HepG2 (cell line): Measurements from ENCODE around the gene GRAMD1A. TPM values are rescaled to one million over a fixed set of nuclear protein-coding genes. Genes with fewer than 3 reads are reported as not detected.

ENCODE experiments used
- CREB1 ChIP-seq, 2 experiments: fragments of 450-650 bp in 1 of 2; IDR thresholded peaks; 2 replicates each; pipeline ENCODE4 v1.6.1; 2016 to 2017; ENCODE audit warnings: control low read depth in 1 of 2, mild to moderate bottlenecking in 1 of 2, missing compliant biosample characterization in 1 of 2, missing genetic modification characterization in 1 of 2
- ELF3 ChIP-seq: IDR thresholded peaks from 2 replicates; pipeline ENCODE4 v1.6.1; 2016; ENCODE audit warnings: missing genetic modification reagents, missing compliant biosample characterization
- FOXO1 ChIP-seq: sonication (generic); formaldehyde crosslinking; IDR thresholded peaks from 2 replicates; pipeline ENCODE4 v1.4.0; 2020; ENCODE audit warnings: missing genetic modification reagents
- GABPB1 ChIP-seq: IDR thresholded peaks from 2 replicates; pipeline ENCODE4 v1.6.1; 2016; ENCODE audit warnings: mild to moderate bottlenecking, missing genetic modification reagents, moderate library complexity, missing compliant biosample characterization
- HIVEP1 ChIP-seq: sonication (generic); formaldehyde crosslinking; IDR thresholded peaks from 2 replicates; pipeline ENCODE4 v1.4.0; 2020; ENCODE audit warnings: mild to moderate bottlenecking, missing genetic modification reagents
- JUNB ChIP-seq: sonication (generic); formaldehyde crosslinking; IDR thresholded peaks from 2 replicates; pipeline ENCODE4 v1.8.0; 2022; ENCODE audit warnings: missing genetic modification reagents, mild to moderate bottlenecking, borderline replicate concordance
- KDM5A ChIP-seq: fragments of 200-600 bp; sonication (generic); IDR thresholded peaks from 2 replicates; pipeline ENCODE4 v1.7.0; 2018; ENCODE audit warnings: antibody characterized with exemption, mild to moderate bottlenecking, low read length, borderline replicate concordance
- KDM5B ChIP-seq: sonication (generic); formaldehyde crosslinking; IDR thresholded peaks from 2 replicates; pipeline ENCODE4 v1.4.0; 2020; ENCODE audit warnings: missing genetic modification reagents, mild to moderate bottlenecking, borderline replicate concordance
- POLR2AphosphoS5 ChIP-seq: IDR thresholded peaks from 2 replicates; pipeline ENCODE4 v1.6.1; 2012; ENCODE audit warnings: low read depth, low read length
- SOX5 ChIP-seq: IDR thresholded peaks from 2 replicates; pipeline ENCODE4 v1.6.1; 2016; ENCODE audit warnings: borderline replicate concordance
- STAG1 ChIP-seq: sonication (generic); formaldehyde crosslinking; IDR thresholded peaks from 2 replicates; pipeline ENCODE4 v1.4.0; 2020; ENCODE audit warnings: missing genetic modification reagents
- ZBTB1 ChIP-seq: sonication (generic); formaldehyde crosslinking; IDR thresholded peaks from 2 replicates; pipeline ENCODE4 v1.4.0; 2020; ENCODE audit warnings: missing genetic modification reagents, borderline replicate concordance
- ZNF205 ChIP-seq: IDR thresholded peaks from 2 replicates; pipeline ENCODE4 v1.6.1; 2018; ENCODE audit warnings: missing biosample characterization, missing genetic modification reagents
- ZNF263 ChIP-seq: sonication (generic); formaldehyde crosslinking; IDR thresholded peaks from 2 replicates; pipeline ENCODE4 v1.4.0; 2020; ENCODE audit warnings: missing genetic modification reagents
- ZNF3 ChIP-seq: IDR thresholded peaks from 2 replicates; pipeline ENCODE4 v1.7.0; 2017; ENCODE audit warnings: inconsistent platforms
- ZNF589 ChIP-seq: sonication (generic); formaldehyde crosslinking; conservative IDR thresholded peaks from 2 replicates; pipeline ENCODE4 v1.8.0; 2022; ENCODE audit warnings: mild to moderate bottlenecking, moderate library complexity, missing genetic modification reagents
- ZNF614 ChIP-seq: IDR thresholded peaks from 2 replicates; pipeline ENCODE4 v1.6.1; 2018; ENCODE audit warnings: missing biosample characterization, missing genetic modification reagents, inconsistent platforms, borderline replicate concordance
- ZNF629 ChIP-seq: sonication (generic); formaldehyde crosslinking; conservative IDR thresholded peaks from 2 replicates; pipeline ENCODE4 v1.5.0; 2020; ENCODE audit warnings: missing genetic modification reagents
- ZNF652 ChIP-seq: IDR thresholded peaks from 2 replicates; pipeline ENCODE4 v1.6.1; 2016; ENCODE audit warnings: low read depth, borderline replicate concordance
- polyA plus RNA-seq, 8 experiments: library from polyadenylated mRNA; depleted of rRNA in 3 of 8; stranded (reverse) in 7 of 8; unstranded in 1 of 8; fragments of >200 nt; fragmentation: Illumina TruSeq in 4 of 8; extraction: Trizol in 4 of 8; gene quantifications; 2 replicates each; pipeline versions ENCODE4 v1.2.1 to v1.2.3, GENCODE V29; 2011 to 2016; ENCODE audit warnings: low read depth in 4 of 8, missing spikeins in 1 of 8, mixed read lengths in 1 of 8; ENCODE audit not compliant: insufficient read depth in 1 of 8
- total RNA-seq, 5 experiments: library from RNA; depleted of rRNA; stranded (reverse); fragments of >200 nt; fragmentation: Illumina TruSeq; extraction: Trizol; gene quantifications; 2 replicates each; pipeline ENCODE4 v1.2.3, GENCODE V29; 2016; ENCODE audit warnings: low read depth in 1 of 5
- TF ChIP-seq, protein P1 (sequence below): IDR thresholded peaks from 2 replicates; pipeline ENCODE4 v1.6.1; 2018; ENCODE audit warnings: missing genetic modification reagents, mild to moderate bottlenecking, missing compliant biosample characterization
- TF ChIP-seq, protein P2 (sequence below): IDR thresholded peaks from 2 replicates; pipeline ENCODE4 v1.4.0; 2020; ENCODE audit warnings: mild to moderate bottlenecking, missing genetic modification reagents

GRAMD1A gene
- total and polyA plus RNA-seq, 2 of the 13 experiments (the other 11 are each of a cell fraction or from before 2014, with no cell fraction given): 14.7 to 181 TPM

DNA sequence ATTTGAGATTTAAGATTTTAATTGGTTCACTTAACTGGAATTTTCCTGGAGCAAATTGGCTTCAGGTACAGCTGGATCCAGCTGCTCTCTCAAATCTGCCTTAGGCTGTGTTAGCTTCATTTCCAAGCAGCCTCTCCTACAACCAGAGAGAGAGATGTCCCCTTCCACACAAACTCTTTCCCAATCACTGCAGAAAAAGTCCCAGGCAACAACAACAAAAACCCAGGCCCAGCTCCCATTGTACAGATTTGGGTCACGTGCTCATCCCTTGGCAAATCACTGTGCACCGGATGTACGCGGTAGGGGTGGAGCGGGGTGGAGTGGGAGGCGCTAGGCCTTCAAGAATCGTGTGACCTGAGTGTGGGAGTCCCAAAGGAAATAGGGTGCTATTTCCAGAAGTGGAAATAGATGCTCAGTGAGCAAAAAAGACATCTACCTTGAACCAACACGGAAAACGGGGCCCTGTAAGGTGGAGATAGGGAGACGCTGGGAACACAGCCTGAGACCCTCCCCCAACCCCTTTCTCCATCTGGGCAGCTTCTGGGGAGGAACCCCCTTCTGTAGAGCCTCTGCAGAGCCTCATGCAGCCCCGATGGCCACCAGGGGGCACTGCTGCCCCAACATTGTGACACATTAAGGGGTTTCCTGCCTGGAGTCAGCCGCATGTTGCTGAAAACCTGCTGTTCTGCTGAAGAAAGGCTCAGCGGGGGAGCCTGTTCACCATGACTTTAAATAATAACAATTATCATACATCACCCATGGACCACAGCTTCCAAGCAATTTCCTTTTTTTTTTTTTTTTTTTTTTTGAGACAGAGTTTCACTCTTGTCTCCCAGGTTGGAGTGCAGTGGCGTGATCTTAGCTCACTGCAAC is 66.8 kb downstream of the GRAMD1A start (continued):
- TF ChIP-seq HIVEP1 (CRISPR knock-in tag) (0 out of 2 replicates have a peak, but pooled peaks have one; percentile 42), KDM5A (peak; percentile 71; the same call in 1 of the 2 replicates), ELF3 (CRISPR knock-in tag) (peak; percentile 37; the same call in 1 of the 2 replicates), ZNF3 (CRISPR knock-in tag) (no peak), ZBTB1 (CRISPR knock-in tag) (no peak), JUNB (CRISPR knock-in tag) (no peak), ZNF589 (CRISPR knock-in tag) (no peak), SOX5 (CRISPR knock-in tag) (peak; percentile 16; the same call in 1 of the 2 replicates), POLR2AphosphoS5 (peak; percentile 32; the same call in 1 of the 2 replicates), KDM5B (peak; percentile 46; the same call in 1 of the 2 replicates), CREB1 (IDR thresholded peaks at IDR 0.05) (no peak), CREB1 (CRISPR knock-in tag; IDR thresholded peaks at IDR 0.05) (peak; percentile 76), ZNF205 (CRISPR knock-in tag) (peak; percentile 41; the same call in 1 of the 2 replicates), ZNF614 (0 out of 2 replicates have a peak, but pooled peaks have one; percentile 45), ZNF652 (0 out of 2 replicates have a peak, but pooled peaks have one; percentile 41), FOXO1 (CRISPR knock-in tag) (0 out of 2 replicates have a peak, but pooled peaks have one; percentile 28), STAG1 (peak; percentile 93), ZNF629 (CRISPR knock-in tag) (0 out of 2 replicates have a peak, but pooled peaks have one; percentile 10), ZNF263 (CRISPR knock-in tag) (no peak), GABPB1 (CRISPR knock-in tag) (peak; percentile 71)
- TF ChIP-seq, protein P1, sequence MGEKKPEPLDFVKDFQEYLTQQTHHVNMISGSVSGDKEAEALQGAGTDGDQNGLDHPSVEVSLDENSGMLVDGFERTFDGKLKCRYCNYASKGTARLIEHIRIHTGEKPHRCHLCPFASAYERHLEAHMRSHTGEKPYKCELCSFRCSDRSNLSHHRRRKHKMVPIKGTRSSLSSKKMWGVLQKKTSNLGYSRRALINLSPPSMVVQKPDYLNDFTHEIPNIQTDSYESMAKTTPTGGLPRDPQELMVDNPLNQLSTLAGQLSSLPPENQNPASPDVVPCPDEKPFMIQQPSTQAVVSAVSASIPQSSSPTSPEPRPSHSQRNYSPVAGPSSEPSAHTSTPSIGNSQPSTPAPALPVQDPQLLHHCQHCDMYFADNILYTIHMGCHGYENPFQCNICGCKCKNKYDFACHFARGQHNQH: peak; percentile 40; the same call in 1 of the 2 replicates
- TF ChIP-seq, protein P2, sequence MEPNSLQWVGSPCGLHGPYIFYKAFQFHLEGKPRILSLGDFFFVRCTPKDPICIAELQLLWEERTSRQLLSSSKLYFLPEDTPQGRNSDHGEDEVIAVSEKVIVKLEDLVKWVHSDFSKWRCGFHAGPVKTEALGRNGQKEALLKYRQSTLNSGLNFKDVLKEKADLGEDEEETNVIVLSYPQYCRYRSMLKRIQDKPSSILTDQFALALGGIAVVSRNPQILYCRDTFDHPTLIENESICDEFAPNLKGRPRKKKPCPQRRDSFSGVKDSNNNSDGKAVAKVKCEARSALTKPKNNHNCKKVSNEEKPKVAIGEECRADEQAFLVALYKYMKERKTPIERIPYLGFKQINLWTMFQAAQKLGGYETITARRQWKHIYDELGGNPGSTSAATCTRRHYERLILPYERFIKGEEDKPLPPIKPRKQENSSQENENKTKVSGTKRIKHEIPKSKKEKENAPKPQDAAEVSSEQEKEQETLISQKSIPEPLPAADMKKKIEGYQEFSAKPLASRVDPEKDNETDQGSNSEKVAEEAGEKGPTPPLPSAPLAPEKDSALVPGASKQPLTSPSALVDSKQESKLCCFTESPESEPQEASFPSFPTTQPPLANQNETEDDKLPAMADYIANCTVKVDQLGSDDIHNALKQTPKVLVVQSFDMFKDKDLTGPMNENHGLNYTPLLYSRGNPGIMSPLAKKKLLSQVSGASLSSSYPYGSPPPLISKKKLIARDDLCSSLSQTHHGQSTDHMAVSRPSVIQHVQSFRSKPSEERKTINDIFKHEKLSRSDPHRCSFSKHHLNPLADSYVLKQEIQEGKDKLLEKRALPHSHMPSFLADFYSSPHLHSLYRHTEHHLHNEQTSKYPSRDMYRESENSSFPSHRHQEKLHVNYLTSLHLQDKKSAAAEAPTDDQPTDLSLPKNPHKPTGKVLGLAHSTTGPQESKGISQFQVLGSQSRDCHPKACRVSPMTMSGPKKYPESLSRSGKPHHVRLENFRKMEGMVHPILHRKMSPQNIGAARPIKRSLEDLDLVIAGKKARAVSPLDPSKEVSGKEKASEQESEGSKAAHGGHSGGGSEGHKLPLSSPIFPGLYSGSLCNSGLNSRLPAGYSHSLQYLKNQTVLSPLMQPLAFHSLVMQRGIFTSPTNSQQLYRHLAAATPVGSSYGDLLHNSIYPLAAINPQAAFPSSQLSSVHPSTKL (CRISPR knock-in tag): 0 out of 2 replicates have a peak, but pooled peaks have one; percentile 34
